NT2/D1 (cell line): Measurements from ENCODE around the gene ELOVL6.
"Not testable (repeated sequence)": the region's sequence is repeated elsewhere in the genome, so short reads cannot be mapped to it uniquely, and the experiment has no call there.

ENCODE experiments used
- DNase-seq: peaks from one replicate; pipeline ENCODE4 v3.0.0-alpha.2; 2011; ENCODE audit warnings: low read depth, low spot score
- H3K27me3 ChIP-seq: 2 replicates; pipeline ENCODE4 v1.6.0; 2011; ENCODE audit warnings: mild to moderate bottlenecking; ENCODE audit not compliant: insufficient read length, insufficient read depth
- H3K36me3 ChIP-seq: 2 replicates; pipeline ENCODE4 v1.6.1; 2011; ENCODE audit warnings: mild to moderate bottlenecking, low read length, mixed read lengths; ENCODE audit not compliant: insufficient read depth, insufficient read length
- H3K4me1 ChIP-seq: 2 replicates; pipeline ENCODE4 v1.5.1; 2011; ENCODE audit not compliant: insufficient read depth, insufficient read length
- H3K4me3 ChIP-seq: 2 replicates; pipeline ENCODE4 v1.5.1; 2011; ENCODE audit warnings: low read depth; ENCODE audit not compliant: insufficient read length
- H3K9ac ChIP-seq: 2 replicates; pipeline ENCODE4 v1.6.0; 2011; ENCODE audit warnings: low read depth; ENCODE audit not compliant: insufficient read length
- H3K9me3 ChIP-seq: 2 replicates; pipeline ENCODE4 v1.5.1; 2011; ENCODE audit warnings: mild to moderate bottlenecking, low read length; ENCODE audit not compliant: insufficient read depth
- SUZ12 ChIP-seq: IDR thresholded peaks from 2 replicates; pipeline ENCODE4 v1.6.1; 2011; ENCODE audit not compliant: insufficient read length, insufficient read depth; ENCODE audit errors: extremely low read depth
- YY1 ChIP-seq: IDR thresholded peaks from 2 replicates; pipeline ENCODE4 v1.6.1; 2011; ENCODE audit not compliant: insufficient read length, insufficient read depth
- ZNF274 ChIP-seq: IDR thresholded peaks from 2 replicates; pipeline ENCODE4 v1.6.1; 2011; ENCODE audit warnings: mild to moderate bottlenecking, low read depth, low read length

The ELOVL6 gene

DNA sequence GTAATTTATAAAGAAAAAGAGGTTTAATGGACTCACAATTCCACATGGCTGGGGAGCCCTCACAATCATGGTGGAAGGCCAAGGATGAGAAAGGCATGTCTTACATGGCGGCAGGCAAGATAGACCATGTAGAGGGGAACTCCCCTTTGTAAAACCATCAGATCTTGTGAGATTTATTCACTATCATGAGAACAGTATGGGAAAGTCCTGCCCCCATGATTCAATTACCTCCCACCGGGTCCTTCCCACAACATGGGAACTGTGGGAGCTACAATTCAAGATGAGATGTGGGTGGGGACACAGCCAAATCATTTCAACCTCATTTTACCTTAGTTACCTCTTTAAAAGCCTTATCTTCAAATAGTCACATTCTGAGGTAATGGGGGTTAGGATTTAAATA, 30.9 kb upstream of the ELOVL6 start:
- Histone ChIP-seq H3K4me3 (no peak overlapping the region), H3K9me3 (no peaks in the 10 kb centered on the region), H3K36me3 (no peaks in the 10 kb centered on the region), H3K27me3 (no peaks in the 10 kb centered on the region), H3K4me1 (no peaks in the 10 kb centered on the region), H3K9ac (no peak overlapping the region)
- TF ChIP-seq ZNF274 (no peak), YY1 (no peak), SUZ12 (no peak)
- DNase-seq = no peak

DNA sequence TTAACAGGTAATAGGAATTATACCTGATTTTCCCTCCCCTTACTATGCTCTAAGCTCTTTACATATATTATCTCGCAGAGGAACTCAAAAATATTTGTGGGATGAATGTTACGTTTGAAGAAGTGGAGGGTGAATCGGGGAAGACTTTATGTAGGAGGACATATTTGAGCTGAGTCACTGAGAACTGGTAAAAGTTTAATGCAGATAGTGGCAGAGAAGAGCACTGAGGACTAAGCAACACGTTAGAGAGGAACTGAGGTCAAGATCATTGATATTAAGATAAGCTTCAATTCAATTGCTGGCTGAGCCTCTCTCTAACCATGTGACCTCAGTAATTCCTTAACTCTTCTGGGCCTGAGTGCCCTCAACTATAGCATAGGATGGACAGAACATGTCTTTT, 26.4 kb upstream of the ELOVL6 start:
- no peak for TF ChIP-seq SUZ12
- TF ChIP-seq YY1 = no peak
- no peak for TF ChIP-seq ZNF274
- H3K9me3 ChIP-seq = no peaks in the 10 kb centered on the region
- no peak for DNase-seq
- H3K4me3 ChIP-seq = no peak overlapping the region
- H3K36me3 ChIP-seq = no peaks in the 10 kb centered on the region
- no peaks in the 10 kb centered on the region for H3K4me1 ChIP-seq
- no peak overlapping the region for H3K9ac ChIP-seq
- no peaks in the 10 kb centered on the region for H3K27me3 ChIP-seq

DNA sequence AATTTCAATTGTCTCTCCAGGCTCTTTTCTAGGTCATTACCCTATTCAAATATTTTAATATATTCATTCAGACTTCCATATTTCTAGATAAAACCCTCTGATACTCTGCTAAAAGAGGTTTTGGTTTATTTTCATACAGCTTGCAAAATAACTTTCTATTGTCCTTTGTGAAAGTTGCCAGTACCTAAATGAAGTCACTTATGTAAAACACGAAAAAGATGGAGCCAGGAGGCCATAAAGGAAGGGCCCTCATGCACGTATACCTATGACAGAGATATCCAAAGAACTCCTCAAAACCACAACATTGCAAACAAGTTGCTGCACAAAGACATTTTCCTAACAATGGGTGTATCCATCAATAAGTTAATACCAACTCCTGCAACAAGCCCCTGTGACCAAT, 25.7 kb upstream of the ELOVL6 start:
- TF ChIP-seq ZNF274 (no peak), SUZ12 (no peak), YY1 (no peak)
- no peak overlapping the region for H3K4me3 ChIP-seq
- no peak for DNase-seq
- H3K4me1 ChIP-seq = no peaks in the 10 kb centered on the region
- no peak overlapping the region for H3K9ac ChIP-seq
- H3K36me3 ChIP-seq = no peaks in the 10 kb centered on the region
- H3K27me3 ChIP-seq = no peaks in the 10 kb centered on the region
- no peaks in the 10 kb centered on the region for H3K9me3 ChIP-seq

GRCh38 chr4:110218935-110219334, 20.5 kb upstream of the ELOVL6 start:
- H3K36me3 ChIP-seq, H3K27me3 ChIP-seq, H3K9me3 ChIP-seq, H3K4me3 ChIP-seq, DNase-seq, H3K9ac ChIP-seq, H3K4me1 ChIP-seq: not testable (repeated sequence)

DNA sequence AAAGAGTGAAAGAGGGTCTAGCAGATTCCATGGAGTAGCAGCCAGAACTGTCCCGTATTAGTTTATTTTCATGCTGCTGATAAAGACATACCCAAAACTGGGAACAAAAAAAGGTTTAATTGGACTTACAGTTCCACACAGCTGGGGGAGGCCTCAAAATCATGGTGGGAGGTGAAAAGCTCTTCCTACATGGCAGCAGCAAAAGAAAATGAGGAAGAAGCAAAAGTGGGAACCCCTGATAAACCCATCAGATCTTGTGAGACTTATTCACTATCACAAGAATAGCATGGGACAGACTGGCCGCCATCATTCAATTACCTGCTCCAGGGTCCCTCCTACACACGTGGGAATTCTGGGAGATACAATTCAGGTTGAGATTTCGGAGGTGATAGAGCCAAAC, 18.8 kb upstream of the ELOVL6 start:
- H3K4me1 ChIP-seq, H3K27me3 ChIP-seq, H3K9me3 ChIP-seq, H3K36me3 ChIP-seq, H3K9ac ChIP-seq, DNase-seq, H3K4me3 ChIP-seq: not testable (repeated sequence)

GRCh38 chr4:110216129-110216528, 17.7 kb upstream of the ELOVL6 start:
- H3K27me3 ChIP-seq = no peaks in the 10 kb centered on the region
- TF ChIP-seq YY1 (no peak), ZNF274 (no peak), SUZ12 (no peak)
- H3K4me1 ChIP-seq = no peaks in the 10 kb centered on the region
- H3K9ac ChIP-seq = no peak overlapping the region
- no peaks in the 10 kb centered on the region for H3K9me3 ChIP-seq
- no peak for DNase-seq
- no peak overlapping the region for H3K4me3 ChIP-seq
- H3K36me3 ChIP-seq = no peaks in the 10 kb centered on the region

GRCh38 chr4:110211770-110212061, 13.3 kb upstream of the ELOVL6 start:
- Histone ChIP-seq H3K4me1 (no peaks in the 10 kb centered on the region), H3K27me3 (no peaks in the 10 kb centered on the region), H3K9ac (no peak overlapping the region), H3K4me3 (no peak overlapping the region), H3K36me3 (no peaks in the 10 kb centered on the region), H3K9me3 (no peaks in the 10 kb centered on the region)
- no peak for TF ChIP-seq SUZ12
- no peak for TF ChIP-seq ZNF274
- TF ChIP-seq YY1 = no peak
- DNase-seq = no peak

- Histone ChIP-seq H3K4me3 (no peak overlapping the region), H3K9ac (no peak overlapping the region), H3K36me3 (no peaks in the 10 kb centered on the region), H3K9me3 (no peaks in the 10 kb centered on the region), H3K27me3 (no peaks in the 10 kb centered on the region), H3K4me1 (no peaks in the 10 kb centered on the region)
- DNase-seq = no peak
- TF ChIP-seq SUZ12 = no peak
- no peak for TF ChIP-seq YY1
- no peak for TF ChIP-seq ZNF274
Observed at GRCh38 chr4:110211007-110211769, 12.8 kb upstream of the ELOVL6 start.
